GM21381 (cell line): ENCODE data around the gene CCP110.

Experiments used
- ATAC-seq: cut with Tn5 transposase; IDR thresholded peaks from one replicate; pipeline ENCODE4 v1.9.1; 2021; ENCODE audit warnings: mild to moderate bottlenecking, moderate library complexity; ENCODE audit not compliant: unreplicated experiment

Gene CCP110

DNA sequence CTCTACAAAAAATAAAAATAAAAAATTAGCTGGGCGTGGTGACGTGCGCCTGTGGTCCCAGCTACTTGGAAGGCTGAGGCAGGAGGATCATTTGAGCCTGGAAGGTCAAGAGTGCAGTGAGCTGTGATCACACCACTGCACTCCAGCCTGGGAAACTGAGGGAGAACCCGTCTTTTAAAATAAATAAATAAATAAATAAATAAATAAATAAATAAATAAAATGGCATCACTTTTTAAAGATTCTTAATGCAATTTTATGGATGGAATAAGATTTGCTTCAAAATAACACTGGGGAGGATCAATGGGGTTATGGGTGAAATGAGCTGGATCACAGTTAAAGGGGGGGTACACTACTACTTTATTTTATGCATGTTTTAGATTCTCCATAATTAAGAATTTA is 16.8 kb upstream of the CCP110 start:
- ATAC-seq: no peak

DNA sequence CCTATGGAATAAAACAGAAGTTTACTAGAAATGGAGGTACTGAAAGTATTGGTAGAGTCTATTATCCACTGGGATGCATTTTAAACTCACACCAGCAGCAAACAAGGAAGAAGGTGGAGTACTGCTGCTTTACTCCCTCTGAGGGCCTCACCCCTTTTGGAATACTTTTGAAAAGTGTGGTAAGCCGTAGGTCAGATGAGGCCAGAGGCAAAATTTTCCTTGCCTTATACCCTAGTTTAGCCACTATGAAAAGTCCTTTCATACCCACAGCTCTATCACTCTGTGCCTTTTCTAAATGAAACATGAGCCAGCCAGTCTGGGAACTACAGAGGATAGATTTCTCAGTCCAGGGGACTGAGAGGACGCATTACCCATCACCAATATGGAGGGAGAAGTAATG is 15.9 kb upstream of the CCP110 start:
- no peak for ATAC-seq

DNA sequence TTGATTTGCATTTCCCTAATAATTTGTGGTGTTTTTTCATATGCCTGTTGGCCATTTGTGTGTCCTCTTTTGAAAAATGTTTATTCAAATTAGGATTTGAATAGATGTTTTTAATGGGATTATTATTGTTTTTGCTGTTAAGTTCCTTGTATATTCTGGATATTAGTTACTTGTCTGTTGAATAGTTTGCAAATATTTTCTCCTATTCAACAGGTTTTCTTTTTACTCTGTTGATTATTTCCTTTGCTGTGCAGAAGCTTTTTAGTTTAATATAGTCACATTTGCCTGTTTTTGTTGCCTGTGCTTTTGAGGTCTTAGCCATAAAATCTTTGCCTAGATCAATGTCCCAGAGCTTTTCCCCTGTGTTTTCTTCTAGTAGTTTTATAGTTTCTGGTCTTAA is 11.4 kb upstream of the CCP110 start:
- no peak for ATAC-seq

DNA sequence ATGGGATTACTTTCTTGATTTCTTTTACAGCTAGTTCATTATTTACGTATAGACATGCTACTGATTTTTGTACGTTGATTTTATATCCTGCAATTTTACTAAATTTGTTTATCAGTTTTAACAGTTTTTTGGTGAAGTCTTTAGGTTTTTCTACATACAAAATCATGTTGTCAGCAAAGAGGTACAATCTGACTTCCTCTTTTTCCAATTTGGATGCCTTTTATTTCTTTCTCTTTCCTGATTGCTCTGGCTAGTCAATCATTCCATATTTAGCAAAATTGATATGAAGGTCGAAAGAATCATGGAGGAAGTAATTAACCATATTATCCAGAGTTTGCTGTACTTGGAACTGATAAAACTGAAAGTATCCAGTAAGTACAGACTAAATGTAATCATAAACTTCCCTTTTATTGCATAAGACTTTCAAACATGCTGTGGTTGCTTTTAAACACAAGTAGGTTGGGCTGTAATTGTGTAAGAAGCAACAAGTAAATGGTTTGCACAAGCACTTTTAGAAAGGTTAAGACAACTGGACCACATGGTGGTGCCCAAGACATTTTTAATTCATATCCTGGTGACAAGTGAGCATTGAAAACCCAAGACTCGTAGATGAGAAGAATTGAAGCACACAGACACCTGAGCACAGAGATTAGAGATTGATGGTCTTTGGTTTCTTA is 10.2 kb upstream of the CCP110 start:
- ATAC-seq: no peak

DNA sequence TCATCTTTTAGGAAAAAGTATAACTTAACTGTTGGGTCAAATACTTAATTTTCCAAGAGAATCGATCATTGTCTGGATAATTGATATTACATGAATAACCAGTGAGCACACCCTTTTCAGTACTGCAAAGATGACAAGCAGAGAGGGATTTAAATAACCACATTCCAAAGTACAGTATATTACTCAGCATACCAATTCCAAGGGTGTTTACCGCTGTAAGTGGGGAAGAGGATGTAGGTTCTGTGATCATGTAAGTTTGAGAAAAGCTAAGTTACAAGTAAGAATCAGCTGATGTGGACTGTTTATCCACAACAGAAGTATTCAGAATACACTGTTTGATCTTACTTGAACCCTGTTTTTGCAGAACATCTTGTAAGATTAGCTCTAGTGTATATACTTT is 8.0 kb upstream of the CCP110 start:
- ATAC-seq: no peak

DNA sequence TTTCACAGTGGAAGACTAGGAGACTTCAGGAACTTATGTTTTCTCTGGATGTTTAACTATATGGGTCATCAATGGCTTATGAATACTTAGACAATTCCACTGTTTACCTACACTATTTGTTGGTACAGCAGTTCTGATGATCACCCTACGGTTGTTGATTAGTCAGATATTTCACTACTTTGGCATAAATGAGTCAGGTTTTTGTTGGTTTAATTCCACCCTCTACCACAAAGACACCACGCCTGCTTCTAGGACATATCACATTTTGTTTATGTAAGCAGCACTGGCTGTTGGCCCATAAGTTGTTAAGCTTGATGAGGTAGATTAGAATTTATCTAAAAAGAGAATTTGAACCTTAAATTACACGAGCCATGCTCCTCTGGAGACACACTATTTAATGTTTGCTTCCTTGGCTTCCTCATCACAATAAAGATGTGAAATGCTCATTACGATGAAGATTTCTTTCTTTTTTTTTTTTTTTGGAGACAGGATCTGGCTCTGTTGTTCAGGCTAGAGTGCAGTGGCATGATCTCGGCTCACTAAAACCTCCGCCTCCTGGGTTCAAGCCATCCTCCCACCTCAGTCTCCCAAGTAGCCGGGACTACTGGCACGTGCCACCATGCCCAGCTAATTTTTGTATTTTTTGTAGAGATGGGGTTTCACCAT is 6.2 kb upstream of the CCP110 start:
- no peak for ATAC-seq

DNA sequence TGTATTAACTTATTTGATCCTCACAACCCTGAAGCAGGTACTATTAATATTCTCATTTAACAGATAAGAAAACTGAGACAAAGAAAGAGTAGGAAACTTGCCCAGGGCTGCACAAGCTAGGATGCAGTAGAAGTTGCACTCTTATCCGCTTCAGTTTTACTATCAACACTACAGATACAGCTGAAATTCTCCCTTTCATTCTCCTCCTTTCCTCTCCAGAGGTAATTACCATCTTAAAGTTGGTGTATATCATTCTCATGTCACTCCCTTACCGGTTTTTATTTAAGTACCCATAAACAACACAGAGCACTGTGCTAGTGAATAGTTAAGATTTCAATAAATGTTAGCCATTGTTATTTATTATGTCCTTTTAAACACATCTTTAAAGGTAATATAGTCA is 5.4 kb upstream of the CCP110 start:
- ATAC-seq: no peak

DNA sequence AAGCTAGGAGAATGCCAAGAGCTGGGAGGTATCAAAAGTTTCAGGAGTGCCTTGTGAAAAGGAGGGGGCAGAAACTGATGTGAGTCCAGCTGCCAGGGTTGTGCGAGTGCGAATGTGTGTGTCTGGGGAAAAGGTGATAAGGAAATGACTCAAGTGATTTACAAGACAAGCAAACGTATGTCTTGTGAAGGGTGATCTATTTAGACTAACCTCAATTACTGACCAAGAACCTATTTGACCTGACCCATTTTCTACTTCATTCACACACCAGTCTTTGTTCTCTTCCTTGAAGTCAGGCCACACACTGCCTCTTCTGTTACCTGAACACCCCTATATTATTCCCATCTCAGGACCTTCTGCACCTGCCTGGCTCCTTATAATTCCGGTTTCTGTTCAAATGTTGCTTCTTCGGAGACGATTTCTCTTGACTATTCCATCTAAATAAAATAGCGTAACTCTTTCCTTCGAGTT is 2.8 kb upstream of the CCP110 start:
- no peak for ATAC-seq

DNA sequence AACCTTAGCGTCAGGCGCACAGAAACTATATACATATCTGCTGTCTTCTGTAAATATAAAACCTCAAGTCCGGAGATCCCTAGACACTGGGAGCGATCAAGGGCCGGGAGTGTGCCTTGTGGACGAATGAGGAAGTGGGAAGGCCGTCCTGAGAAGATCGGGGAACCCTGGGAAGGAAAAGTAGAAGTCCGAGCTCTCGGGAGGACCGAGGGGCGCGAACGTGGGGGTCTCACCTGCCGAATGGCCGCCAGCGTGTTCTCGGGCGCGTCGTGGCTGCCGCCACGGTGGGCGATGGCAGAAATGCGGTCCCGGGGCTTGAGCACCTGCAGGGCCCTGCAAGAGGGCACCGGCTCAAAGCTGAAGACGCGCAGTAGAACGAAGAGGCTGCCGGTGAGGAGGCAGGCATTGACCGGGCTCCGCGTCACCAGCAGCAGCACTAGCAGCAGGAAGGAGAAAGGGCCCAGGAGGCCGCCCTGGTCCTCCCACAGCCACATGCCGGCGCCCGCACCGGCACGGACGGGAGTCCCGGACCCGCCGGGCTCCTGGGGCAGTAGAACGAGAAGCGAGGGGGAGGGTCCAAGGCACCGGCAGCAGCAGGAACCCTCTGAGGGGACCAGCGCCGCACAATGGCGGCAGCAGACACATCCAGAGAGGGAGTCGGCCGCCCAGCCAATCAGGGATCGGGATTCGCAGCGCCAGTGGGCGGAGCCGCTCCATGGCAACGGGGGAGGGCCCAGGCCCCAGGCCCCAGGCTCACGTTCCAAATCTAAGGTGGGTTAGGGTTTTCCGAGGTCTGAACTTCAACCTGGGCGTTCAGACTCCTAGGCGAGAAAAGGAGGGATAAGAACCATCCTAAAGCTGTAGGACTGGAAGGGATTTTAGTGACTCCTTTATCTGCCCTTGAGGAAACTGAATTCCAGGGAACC is 2.0 kb upstream of the CCP110 start, which contains the start of gene GDE1:
Gene GDE1, minus strand, starts transcription at position 628 of the 926 bp plus-strand sequence. Its CDS starts 134 bp downstream, at position 494.
- peak; percentile 76 for ATAC-seq

DNA sequence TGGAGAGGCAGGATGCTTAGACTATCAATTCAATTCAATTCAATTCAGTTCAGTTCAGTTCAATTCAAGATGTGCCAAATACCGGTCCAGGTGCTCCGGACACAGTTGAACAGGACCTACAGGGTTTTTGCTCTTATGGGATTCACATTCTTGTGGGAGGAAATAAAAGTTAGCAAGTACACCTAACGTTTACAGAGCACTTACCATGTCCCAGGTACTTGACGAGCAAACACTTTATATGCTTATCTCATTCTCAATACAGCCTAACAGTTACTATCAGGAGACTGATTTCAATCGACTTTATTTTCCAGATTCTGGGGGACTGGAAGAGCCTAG is 1.4 kb upstream of the CCP110 start:
- ATAC-seq: no peak

DNA sequence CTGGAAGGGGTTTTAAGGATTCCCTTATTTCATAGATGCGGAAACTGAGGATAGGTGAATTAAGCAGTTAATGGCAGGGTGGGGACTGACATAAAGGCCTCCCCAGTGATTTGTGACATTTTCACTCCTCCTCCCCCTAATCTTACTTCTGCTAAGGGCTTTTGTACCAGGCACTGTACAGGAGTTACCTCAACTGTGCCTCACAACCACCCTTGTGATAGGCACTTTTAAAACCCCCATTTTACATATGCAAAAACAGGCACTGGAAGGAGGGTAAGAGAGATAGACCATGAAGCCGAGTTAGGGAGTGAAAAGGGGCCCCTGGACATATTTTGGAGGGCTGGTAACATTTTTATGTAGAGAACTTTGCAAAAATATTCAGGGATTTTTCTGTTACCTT is 982 bp upstream of the CCP110 start:
- no peak for ATAC-seq

DNA sequence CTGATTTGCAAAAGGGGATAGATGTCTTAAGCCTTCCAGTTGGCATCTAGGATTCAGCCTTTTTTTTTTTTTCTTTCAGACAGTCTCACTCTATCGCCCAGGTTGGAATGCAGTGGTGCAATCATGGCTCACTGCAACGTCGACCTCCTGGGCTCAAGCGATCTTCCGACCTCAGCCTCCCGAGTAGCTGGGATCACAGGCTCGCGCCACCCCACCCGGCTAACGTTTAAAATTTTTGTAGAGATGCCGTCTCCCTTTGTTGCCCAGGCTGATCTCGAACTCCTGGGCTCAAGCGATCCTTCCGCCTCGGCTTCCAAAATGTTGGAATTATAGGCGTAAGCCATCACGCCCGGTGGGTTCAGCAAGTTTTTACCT is 571 bp upstream of the CCP110 start:
- ATAC-seq: no peak

DNA sequence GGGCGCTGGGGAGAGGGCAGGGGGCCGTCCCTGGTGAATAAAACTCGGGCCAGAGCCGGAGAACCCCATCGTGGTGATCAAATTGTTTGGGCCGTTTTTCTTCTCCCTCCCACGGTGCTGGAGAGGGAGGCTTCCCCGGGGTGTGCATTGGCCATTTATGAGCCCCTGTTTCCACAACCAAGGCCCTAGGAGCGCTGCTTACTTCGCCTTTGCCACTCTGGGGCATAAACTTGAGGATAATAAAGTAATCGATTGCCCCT is 544 bp downstream of the CCP110 start:
- no peak for ATAC-seq

DNA sequence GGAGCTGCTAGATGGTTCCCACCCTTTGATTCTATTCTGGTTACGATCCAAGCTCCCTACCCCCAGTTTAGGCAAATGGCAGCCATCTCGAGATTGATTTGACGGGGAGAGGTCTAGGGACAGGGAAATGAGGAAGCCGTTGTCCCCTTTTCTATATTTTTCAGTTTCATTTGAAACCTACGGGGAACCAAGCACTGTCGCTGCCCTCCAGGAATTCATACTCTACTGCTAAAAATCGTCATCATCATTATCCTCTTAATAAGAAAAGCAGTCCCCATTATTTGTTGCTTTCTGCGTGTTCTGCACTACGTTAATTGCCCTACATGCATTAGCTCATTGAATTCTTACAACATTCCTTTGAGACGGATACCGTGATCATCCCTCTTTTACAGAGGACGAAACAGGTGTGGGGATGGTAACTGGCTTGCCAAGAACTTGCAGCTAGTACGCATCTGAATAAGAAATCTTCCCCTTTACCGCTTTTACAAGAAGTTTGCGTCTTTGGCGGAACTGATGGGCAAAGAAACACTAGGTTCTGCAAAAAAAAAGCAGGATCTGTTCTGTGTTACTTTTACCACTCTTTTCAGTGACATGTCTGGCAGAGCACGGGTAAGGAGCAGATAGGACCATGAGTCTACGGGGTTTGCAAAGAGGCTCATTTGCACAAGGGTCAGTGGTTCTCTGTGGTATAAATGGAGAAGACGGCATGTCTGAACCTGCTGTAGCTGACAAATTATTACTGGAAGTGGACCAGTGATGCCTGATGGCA is 1.1 kb downstream of the CCP110 start:
- no peak for ATAC-seq

DNA sequence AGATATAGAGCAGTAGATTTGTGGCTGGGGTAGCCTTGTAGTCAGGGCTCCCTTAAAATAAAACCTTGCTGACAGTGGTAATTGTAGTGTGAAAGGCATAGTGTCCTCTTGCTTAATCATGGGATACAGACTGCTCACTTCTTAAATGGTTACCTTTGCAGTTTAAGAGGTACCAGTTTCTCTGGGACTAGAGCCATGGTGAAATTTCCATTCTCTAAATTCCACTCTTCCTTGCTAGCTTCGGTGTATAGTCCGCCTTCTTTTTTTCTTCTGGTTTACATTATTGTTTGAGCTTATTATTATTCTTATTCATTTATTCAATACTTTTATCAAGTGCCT is 1.6 kb downstream of the CCP110 start:
- ATAC-seq: no peak

DNA sequence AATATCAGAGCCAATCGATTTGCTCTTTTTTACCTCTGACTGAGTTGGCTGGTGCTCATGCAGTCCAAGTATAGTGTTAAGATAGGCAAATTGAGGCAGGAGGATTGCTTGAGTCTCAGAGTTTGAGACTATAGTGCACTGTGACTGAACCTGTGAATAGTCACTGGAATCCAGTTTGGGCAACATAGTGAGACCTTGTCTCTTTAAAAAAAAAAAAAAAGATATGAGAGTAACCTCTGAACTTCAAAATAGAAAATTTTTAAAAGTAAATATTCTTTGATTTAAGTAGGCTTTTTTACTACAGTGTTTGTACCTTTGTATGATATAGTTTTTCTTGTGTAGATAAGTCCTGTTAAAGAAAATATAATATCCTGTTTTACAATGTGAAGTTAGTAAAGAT is 3.4 kb downstream of the CCP110 start:
- no peak for ATAC-seq

DNA sequence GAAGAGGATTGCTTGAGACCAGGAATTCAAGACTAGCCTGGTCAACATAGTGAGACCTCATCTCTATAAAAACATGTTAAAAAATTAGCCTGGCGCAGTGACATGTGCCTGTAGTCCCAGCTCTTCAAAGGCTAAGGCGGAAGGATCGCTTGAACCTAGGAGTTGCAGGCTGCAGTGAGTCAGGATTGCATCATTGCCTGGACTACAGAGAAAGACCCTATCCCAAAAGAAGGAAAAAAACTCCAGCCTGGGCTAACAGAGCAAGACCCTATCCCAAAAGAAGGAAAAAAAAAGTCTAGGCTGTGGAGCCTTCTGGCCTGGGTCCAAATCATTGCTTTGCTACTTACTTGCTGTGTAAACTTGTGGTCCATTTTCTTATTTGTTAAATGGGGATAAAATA is 4.9 kb downstream of the CCP110 start:
- ATAC-seq: no peak

DNA sequence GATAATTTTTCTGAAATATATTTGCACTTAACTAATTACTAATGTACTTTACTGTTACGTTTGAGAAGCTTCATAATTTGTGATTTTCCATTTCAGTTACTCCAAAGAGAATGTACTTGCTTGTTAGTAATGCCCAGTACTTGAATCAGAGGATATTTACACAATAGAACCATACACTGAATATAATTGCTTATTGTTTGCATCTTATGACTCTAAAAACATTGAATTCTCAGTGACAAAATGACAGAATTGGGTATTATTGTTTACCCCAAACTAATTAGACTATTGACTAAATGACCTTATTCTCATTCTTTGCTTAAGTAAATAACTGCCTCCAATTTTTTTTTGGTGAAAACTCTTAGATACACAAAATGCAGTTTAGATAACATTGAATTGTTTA is 8.9 kb downstream of the CCP110 start:
- no peak for ATAC-seq

DNA sequence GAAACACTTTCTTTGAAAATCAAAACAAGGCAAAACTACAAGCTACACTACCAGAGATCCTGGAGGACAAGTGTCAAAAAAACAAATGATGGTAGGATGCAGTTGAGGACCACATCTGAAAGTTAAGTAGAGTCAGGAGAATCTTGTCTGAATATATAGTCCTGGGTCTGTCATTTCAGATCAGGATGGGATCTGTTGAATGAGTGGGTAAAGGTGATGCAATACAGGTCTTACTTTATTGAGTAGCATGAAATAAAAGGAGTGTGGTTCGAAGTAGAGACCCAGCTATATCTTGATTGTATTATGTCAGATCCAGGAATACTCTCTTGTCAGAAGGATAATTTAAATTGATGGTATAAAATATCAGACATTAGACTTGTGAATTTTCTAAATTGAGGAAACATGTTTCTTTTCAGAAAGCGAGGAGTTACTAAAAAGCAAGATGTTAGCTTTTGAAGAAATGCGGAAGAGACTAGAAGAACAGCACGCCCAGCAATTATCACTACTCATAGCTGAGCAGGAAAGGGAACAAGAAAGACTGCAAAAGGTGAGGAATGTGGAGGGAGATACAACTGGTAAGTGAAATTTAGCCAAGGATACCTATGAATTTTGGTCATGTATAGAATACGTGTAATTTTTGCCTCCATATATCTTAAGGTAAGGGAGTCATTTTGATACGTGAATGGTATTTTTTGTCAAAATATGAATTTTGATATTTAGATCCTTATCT is 16.7 kb downstream of the CCP110 start:
- no peak for ATAC-seq

DNA sequence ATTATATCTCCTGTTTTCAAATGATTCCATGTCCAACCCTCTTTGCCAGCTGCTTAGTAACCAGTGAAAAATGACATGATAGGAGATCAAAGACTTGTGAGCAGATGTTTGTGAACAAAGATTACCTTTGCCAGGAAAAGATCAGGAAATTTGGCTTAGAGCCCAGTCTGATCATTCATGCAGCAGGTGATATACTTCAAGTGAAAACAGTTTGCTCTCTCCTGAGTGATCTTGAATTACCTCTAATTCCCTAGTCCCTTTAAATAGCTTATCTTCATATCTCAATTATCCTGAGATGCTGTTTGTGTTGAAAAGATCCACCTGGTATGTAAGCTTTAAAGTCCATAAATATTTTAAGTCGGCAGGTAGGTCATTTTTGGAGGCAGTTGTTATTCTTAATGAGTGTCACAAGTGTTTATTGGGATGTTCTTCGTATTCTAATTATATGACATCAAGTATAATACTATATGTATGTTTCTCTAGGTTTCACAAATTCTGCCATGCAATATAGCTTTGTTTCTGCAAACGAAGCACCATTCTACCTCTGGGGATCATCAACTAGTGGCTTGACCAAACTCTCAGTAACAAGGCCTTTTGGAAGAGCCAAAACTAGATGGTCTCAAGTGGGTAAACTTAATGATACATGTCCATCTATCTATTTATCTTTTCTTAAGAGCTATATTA is 18.5 kb downstream of the CCP110 start:
- ATAC-seq: no peak
